HG03469 (cell line): ENCODE results near the gene PEX11B.
"Not testable (repeated sequence)": the region's sequence is repeated elsewhere in the genome, so short reads cannot be mapped to it uniquely, and the experiment has no call there.

ENCODE experiments used
- ATAC-seq: cut with Tn5 transposase; IDR thresholded peaks from one replicate; pipeline ENCODE4 v1.9.1; 2021; ENCODE audit warnings: mild to moderate bottlenecking, moderate library complexity, moderate number of reproducible peaks; ENCODE audit not compliant: unreplicated experiment

The PEX11B gene

GRCh38 chr1:145953861-145954260, 35.3 kb upstream of the PEX11B start:
- ATAC-seq: no peak

DNA sequence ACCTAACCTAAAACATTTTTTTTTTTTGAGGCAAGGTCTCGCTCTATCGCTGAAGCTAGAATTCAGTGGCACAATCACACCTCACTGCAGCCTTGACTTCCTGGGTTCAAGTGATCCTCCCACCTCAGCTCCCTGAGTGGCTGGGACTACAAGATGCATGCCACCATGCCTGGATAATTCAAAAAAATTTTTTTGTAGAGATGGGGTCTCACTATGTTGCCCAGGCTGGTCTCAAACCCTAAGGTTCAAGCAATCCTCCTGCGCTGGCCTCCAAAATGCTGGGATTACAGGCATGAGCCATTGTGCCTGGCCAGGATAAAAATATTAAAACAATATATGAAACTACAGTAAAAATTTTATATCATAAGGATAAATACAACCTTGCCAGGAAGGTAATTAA, 34.4 kb upstream of the PEX11B start:
- ATAC-seq: no peak

DNA sequence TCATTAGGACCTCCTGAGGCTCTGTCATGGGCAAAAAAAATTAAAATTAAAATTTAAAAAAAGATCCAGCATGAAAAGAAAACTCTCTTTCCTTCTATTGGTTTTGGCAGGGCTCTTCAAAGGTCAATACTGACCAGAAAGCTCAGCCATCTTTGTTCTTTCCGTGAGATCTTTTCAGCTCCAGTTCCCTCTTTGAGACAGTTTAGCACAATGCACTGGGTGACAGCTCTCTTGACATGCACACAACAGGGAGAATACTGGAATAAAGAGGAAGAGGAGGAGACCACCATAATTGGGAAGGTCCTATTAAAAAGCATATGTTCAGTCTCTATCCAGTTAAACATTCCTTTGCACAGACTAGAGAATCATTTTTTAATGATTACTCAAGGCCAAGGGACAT, 33.0 kb upstream of the PEX11B start:
- ATAC-seq: no peak

- ATAC-seq: no peak
Measured at GRCh38 chr1:145949219-145949618, 30.7 kb upstream of the PEX11B start.

GRCh38 chr1:145947551-145947950, 29.0 kb upstream of the PEX11B start:
- ATAC-seq: no peak

- no peak for ATAC-seq
Measured at GRCh38 chr1:145946477-145946986, 28.0 kb upstream of the PEX11B start.

DNA sequence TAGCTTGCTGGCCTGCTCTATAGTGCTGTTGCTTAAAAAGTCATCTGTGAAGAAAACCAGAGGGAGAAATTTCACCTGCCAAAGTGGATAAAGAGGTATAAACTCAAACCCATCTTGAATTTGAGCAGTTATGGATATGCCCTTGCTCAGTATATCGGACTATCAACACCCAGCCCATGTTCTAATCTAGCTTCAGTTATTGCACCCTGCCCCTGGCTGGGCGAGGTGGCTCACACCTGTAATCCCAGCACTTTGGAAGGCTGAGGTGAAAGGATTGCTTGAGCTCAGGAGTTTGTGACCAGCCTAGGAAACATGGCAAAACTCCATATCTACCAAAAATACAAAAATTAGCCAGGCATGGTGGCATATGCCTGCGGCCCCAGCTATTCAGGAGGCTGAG, 26.0 kb upstream of the PEX11B start:
- ATAC-seq: no peak

- ATAC-seq: no peak
Measured at GRCh38 chr1:145942871-145943270, 24.4 kb upstream of the PEX11B start.

DNA sequence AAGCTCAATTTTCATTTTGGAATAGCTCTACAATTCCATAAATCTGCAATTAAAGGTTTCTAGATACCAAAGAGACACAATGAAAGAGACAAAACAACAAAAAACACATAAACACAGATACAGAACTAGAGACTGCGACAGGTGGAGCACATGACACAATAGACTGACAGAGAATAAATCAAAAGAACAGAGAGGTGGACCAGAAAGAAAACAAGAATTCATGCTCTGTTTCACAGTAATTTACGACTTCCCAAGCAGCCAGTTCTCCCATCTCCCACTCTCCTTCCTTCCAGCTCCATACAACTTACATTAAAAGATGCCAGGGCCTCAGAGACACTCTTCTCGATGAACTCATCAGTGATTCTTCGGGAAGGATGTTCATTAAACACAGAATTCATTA, 23.9 kb upstream of the PEX11B start:
- ATAC-seq: no peak

GRCh38 chr1:145937436-145937835, 18.9 kb upstream of the PEX11B start:
- ATAC-seq: no peak

DNA sequence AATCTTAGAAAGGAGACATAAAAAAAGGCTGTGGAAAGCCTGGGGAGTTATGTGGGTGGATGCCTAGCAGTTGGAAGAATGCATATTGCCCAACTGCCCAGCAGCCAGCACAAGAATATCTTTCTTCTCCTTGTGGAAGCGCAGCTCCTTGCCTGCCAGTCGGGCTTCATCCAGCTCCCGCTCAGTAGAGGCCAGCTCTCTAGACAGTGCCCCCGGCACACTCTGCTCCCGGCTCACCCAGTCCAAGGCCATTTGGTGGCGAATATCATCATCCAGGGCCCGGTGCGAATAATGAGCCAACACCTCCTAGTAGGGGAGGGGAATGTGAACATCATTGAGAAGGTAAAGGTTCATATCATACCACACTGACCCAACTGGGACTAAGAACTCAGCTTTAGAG, 17.7 kb upstream of the PEX11B start:
- ATAC-seq: no peak

DNA sequence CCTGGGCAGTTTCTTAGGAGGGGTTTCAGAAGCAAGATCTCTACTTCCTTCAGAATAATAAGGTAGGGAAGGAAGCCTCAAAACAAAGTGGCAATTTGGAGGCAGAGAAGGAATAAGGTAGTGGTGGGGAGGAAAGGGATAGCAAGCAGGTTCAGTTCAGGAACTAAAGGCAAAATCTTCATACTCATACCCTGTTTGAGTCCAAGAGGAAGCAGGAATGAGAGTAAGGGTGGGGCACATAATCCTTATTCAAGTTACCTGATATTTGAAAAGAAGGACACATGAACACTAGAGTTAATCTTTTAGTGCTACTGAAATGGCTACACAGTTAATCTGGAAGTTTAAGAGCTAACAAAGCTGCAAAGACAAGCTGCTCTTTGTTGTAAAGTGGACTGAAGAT, 17.2 kb upstream of the PEX11B start:
- no peak for ATAC-seq

GRCh38 chr1:145932522-145933009, 14.0 kb upstream of the PEX11B start:
- not testable (repeated sequence) for ATAC-seq

DNA sequence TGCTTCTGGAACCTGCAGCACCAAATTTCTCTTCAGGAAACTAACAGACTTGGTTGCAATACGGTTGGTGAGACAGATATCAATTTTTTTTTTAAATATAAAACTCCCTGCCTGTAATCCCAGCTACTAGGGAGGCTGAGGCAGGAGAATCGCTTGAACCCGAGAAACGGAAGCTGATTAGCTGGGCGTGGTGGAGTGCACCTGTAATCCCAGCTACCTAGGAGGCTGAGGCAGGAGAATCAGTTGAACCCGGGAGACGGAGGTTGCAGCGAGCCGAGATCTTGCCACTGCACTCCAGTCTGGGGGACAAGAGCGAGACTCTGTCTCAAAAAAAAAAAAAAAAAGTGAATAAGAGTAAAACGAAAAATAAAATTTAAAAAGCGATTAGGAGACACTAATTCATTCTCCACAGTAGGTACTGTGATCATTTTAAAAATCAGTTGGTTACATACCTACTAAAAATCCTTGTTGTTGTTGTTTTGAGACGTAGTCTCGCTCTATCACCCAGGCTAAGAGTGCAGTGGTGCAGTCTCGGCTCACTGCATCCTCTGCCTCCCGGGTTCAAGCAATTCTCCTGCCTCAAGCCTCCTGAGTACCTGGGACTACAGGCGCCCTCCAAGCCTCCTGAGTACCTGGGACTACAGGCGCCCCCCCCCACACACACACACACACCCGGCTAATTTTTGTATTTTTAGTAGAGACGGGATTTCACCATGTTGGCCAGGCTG, 9.6 kb upstream of the PEX11B start:
- ATAC-seq: no peak

DNA sequence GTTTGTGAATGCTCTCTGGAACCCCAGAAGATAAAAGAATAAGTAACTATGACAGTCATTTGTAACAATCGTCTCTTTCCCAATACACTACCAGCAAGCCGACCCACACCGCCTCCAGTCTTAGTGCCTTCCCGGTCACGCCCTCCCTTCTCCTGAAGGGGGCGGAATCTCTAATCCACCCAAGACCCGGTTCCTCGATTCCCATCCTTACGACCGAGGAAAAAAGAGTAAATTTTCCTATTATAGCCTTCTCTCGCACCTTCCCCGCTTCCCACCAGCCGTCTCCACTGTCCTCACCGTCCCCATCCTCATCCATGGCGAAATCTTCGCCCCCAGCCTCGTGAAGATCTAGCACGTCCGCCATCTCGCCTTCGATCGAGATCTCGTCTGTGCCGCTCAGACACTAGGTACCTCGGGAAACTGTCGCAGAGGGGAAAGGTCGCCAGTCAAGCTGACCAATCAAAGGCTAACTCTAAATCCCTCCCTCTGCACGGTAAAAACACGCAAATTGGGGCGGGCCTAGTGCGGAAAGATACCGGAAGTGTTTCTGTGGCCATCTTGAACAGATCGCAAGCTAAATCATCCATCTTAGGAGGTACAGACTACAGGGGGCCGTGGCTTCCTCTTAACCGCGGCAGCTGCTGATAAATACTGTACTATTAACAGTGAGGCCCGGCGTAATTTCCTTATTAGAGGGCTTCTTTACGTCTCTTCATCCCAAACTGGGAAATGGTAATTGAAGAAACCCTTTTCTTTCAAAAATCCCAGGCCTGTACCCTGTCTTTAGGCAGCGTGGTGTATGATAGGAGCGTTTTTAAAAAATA, 8.8 kb upstream of the PEX11B start, which contains the start of gene RBM8A:
Gene RBM8A, minus strand, starts transcription at position 422 of the 824 bp plus-strand sequence. Its CDS starts 58 bp downstream, at position 364.
- ATAC-seq: peak; percentile 85

GRCh38 chr1:145926686-145927062, 8.2 kb upstream of the PEX11B start:
- no peak for ATAC-seq

GRCh38 chr1:145922266-145922665, 3.7 kb upstream of the PEX11B start:
- ATAC-seq: no peak

GRCh38 chr1:145920297-145920696, 1.8 kb upstream of the PEX11B start:
- ATAC-seq: not testable (repeated sequence)

DNA sequence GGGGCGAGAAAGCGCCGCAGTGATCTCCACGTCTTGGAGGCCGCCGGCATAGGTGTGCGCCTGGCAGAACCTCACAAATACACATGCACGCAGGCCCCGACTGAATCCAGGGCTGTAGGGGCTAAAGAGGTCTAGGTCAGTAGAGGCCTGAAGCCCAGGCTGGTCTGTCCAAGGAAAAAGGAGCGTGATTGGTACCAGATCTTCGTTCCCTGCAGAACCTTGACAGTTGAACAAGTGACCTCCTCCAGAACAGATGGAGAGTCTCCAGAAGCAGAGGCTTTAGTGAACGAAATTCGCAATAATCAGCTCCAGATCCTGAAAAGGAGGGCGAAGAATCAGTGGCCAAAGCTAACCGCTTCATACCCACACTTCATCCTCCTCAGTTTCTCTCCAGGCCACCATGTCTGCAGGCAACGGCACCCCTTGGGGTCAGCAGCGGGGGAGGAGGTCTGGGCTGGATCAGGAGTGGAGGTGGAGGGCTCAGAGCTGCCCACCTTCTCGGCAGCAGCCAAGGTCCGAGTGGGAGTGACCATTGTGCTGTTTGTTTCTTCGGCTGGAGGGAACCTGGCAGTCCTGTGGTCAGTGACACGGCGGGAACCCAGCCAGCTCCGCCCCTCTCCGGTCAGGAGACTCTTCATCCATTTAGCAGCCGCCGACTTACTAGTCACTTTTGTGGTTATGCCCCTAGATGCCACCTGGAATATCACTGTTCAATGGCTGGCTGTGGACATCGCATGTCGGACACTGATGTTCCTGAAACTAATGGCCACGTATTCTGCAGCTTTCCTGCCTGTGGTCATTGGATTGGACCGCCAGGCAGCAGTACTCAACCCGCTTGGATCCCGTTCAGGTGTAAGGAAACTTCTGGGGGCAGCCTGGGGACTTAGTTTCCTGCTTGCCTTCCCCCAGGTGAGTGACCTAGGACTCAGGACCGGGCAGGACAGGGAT, 749 bp upstream of the PEX11B start:
- ATAC-seq: no peak

GRCh38 chr1:145917595-145917994, 922 bp downstream of the PEX11B start:
- ATAC-seq: no peak

- ATAC-seq: no peak
Measured at GRCh38 chr1:145916745-145917144, 1.8 kb downstream of the PEX11B start.
